Stimulated activated CD4-positive, alpha-beta T cell treated with anti-CD3 and anti-CD28 coated beads, TNF-alpha, amount 100 ng/mL, for 48 hours (primary cell): ENCODE measurements around the gene MEGF8.

Experiments
- DNase-seq, 3 donors: peaks; one replicate each; pipeline ENCODE4 v3.0.0-alpha.2; 2020; ENCODE audit warnings: low read depth in 3 of 3

MEGF8 gene

GRCh38 chr19:42287017-42287826 lies 38.2 kb upstream of the MEGF8 start:
- DNase-seq: no peak

DNA sequence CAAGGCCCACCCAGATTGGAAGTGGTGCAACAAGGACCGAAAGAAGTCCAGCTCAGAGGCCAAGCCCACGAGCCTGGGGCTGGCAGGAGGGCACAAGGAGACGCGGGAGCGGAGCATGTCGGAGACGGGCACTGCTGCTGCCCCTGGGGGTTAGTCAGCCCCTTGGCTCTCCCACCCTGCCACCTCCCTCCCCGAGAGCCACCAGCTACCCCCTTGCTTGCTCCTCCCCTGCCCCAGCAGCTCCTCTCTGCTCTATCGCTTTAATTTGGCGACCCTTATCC lies 37.7 kb upstream of the MEGF8 start:
- DNase-seq: no peak

- DNase-seq: no peak
Measured at GRCh38 chr19:42288387-42288786, 37.0 kb upstream of the MEGF8 start.

DNA sequence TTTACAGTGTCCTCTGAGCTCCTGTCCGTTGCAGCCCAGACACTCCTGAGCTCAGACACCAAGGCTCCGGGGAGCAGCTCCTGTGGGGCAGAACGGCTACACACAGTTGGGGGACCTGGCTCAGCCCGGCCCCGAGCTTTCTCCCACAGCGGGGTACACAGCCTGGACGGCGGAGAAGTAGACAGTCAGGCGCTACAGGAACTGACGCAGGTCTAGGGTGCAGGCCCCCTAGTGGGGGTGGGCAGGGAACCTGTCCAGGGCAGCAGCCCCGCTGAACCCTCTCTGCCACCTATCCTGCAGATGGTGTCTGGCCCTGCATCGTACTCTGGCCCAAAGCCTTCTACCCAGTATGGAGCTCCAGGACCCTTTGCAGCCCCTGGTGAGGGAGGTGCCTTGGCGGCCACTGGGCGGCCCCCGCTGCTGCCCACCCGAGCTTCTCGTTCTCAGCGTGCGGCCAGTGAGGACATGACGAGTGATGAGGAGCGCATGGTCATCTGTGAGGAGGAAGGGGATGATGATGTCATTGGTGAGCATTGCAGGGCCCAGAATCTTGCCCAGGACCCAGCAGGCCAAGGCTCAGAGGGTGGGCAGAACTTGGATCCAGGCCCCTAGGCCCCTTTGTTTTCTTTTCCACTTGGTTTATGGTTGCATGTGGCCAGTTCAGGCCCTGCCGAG lies 36.4 kb upstream of the MEGF8 start:
- DNase-seq: no peak

DNA sequence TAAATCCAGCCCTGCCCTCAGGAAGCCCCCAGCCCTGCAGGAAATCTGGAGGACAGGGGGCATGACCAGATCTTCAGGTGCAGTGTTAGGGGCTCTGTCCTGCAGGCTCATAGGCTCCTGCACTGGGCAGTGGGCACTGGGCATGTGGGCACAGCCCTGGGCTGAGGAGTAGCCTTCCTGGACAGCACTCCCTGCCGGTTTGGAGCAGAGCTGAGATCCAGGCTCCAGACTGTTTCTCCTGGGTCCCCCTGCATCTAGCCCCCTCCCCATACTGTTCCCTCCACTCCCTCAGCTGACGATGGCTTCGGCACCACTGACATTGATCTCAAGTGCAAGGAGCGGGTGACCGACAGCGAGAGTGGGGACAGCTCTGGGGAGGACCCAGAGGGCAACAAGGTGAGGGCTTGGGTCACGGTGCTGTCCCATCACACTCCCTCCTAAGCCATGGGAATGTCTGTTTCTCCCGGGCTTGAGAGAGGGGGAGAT lies 35.8 kb upstream of the MEGF8 start:
- DNase-seq: no peak

GRCh38 chr19:42290136-42290522 lies 35.3 kb upstream of the MEGF8 start:
- no peak for DNase-seq

GRCh38 chr19:42290523-42291434 lies 34.7 kb upstream of the MEGF8 start:
- DNase-seq: no peak

DNA sequence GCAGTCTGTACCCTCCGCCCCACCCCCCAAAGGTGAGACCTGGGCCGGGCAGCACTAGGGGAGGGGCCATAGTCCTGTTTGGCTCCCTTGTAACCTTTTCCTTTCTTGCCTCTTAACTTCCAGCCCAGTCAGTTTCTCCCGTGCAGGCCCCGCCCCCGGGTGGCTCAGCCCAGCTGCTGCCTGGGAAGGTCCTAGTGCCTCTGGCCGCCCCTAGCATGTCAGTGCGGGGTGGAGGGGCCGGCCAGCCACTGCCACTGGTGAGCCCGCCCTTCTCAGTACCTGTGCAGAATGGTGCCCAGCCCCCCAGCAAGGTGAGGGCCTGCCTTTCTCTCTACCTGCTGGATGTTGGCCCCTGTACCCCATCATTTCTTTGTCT lies 34.0 kb upstream of the MEGF8 start:
- no peak for DNase-seq

DNA sequence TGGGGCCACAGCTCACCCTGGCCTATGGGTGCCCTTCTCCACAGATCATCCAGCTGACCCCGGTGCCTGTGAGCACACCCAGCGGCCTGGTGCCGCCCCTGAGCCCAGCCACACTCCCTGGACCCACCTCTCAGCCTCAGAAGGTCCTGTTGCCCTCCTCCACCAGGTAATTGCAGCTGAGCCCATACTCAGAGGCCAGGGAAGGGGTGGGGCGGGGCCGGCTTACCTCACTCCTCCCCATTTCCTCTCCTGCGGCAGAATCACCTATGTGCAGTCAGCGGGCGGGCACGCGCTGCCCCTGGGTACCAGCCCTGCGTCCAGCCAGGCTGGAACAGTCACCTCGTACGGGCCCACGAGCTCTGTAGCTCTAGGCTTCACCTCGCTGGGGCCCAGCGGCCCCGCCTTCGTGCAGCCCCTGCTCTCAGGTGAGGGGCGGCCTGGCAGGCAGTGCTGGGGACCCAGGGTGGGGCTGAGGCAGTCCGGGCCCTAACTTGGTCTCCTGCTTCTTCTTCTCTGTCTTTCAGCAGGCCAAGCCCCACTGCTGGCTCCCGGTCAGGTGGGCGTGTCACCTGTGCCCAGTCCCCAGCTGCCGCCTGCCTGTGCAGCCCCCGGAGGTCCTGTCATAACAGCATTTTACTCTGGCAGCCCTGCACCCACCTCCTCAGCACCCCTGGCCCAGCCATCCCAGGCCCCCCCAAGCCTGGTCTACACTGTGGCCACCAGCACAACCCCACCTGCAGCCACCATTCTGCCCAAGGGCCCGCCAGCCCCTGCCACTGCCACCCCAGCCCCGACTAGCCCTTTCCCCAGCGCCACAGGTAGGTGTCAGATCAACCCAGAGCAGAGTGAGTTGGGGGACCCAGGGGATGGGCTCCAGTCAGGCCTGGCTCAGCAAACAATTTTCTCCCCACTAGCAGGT lies 33.1 kb upstream of the MEGF8 start:
- DNase-seq: no peak

DNA sequence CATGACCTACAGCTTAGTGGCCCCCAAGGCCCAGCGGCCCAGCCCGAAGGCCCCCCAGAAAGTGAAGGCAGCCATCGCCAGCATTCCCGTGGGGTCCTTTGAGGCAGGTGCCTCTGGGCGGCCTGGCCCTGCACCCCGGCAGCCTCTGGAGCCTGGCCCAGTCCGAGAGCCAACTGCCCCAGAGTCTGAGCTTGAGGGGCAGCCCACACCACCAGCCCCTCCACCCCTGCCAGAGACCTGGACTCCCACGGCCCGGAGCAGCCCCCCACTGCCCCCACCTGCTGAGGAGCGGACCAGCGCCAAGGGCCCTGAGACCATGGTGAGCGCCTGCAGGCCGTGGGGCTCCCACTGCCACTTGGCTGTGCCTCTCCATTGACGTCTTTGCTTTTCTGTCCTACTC lies 32.5 kb upstream of the MEGF8 start:
- DNase-seq: no peak

DNA sequence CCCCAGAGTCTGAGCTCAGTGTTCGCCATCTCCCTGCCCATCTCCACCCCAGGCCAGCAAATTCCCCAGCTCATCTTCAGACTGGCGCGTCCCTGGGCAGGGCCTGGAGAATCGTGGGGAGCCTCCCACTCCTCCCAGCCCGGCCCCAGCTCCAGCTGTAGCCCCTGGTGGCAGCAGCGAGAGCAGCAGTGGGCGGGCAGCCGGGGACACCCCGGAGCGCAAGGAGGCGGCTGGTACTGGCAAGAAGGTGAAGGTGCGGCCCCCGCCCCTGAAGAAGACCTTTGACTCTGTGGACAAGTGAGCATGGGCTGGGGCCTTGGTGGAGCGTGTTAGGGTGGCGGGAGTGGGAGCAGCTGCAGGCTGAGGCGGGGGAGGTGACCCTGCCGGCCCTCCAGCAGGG lies 31.9 kb upstream of the MEGF8 start:
- DNase-seq: no peak

DNA sequence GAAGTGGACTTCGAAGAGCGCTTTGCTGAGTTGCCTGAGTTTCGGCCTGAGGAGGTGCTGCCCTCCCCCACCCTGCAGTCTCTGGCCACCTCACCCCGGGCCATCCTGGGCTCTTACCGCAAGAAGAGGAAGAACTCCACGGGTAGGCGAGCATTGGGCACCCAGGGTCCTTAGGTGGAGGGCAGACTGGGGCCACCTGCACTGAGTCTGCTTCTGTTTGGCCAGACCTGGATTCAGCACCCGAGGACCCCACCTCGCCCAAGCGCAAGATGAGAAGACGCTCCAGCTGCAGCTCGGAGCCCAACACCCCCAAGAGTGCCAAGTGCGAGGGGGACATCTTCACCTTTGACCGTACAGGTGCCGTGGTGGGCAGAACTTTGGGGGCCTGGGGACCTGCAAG lies 31.5 kb upstream of the MEGF8 start:
- DNase-seq: no peak

GRCh38 chr19:42294471-42295137 lies 30.8 kb upstream of the MEGF8 start:
- no peak for DNase-seq

DNA sequence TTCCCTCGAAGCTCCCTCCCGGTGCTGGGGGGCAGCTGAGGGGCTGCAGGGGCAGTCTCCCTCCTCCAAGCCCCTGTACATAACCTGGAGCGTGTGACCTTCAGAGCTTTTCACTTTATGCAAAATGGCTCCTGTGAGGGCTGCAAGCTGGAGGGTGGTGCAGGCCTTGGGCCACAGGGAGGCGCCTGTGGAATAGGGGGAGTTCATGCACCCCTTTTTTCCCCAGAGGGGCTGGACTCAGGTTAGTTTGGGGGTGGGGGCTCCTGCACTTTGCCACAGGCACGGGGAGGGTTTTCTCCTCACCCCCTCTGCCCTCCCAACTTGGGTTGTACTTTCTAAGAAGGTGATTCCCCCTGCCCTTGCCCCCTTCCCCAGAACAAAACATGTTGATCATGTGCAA lies 30.1 kb upstream of the MEGF8 start:
- DNase-seq: no peak

DNA sequence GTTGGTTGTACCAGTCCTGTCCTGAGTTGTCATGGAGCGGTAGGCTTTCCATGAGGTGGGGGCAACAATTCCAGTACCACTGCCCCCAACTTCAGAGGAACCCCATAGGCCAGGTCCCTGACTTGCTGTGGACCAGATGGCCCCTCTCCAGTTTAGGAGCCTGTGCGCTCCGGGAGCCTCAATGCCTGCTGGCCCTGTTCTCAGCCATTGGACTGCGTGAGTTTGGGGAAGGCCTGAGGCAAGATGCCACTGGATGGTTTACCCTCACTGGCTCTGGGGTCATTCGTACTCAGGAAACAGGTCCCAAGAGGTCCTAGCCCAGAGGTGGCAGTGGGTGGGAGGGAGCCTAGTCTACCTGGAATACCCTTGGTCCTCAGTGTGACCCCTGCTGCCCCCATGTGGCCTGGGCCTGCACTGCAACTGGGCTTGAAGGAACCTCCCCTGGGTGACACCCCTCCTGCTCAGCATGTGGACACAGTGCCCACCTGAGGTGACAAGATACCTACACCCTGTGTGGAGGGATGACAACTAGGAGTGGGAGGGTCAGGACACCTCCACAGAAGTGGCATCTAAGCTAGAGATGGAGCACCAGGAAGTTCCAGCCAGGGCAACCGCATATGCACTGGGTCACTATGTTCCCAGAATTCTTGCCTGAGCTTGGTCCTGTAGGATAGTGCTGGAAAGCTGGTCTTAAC lies 29.5 kb upstream of the MEGF8 start:
- peak; percentile 74 to 82 (median 81) for DNase-seq

DNA sequence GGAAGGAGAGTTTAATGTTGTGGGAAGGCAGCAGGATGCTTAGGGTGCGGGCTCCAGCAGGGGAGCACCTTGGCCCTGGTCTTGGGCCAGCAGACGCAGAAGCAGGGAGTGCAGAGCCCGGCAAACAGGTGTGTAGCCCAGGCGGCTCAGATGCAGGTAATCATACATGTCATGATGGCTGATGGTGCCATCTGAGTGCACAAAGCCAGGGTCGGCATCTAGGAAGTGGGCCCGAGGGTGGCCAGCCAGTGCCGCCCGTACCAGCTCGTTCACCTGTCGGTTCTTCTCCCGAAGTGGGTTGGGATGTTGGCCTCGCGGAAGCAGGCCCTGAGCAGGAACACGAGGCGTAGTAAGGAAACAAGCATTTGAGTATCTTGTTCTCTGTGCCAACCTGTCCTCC lies 28.4 kb upstream of the MEGF8 start:
- no peak for DNase-seq

GRCh38 chr19:42301646-42302203 lies 23.7 kb upstream of the MEGF8 start, which contains the start of gene PRR19:
Gene PRR19, plus strand, starts transcription at chr19:42302132. Its CDS starts 7,453 bp downstream, at chr19:42309585.
- no peak for DNase-seq

DNA sequence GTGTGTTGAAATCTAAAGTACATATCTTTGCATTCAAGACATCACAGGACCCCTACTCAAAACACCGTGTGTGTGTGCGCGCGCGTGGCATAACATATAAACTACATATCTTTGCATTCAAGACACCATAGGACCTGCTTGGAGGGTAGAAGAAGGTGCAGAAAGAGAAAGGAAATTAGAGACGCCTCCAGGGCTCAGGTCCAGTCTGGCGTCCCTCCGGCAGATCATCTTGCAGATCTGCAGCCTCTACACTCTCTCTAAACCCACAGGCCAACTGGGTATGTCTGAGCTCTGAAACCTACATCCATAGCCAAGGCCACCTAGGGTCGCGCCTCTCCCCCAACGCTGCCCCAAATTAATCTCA lies 22.4 kb upstream of the MEGF8 start:
- no peak for DNase-seq

- DNase-seq: no peak
Measured at GRCh38 chr19:42303876-42304275, 21.6 kb upstream of the MEGF8 start.

DNA sequence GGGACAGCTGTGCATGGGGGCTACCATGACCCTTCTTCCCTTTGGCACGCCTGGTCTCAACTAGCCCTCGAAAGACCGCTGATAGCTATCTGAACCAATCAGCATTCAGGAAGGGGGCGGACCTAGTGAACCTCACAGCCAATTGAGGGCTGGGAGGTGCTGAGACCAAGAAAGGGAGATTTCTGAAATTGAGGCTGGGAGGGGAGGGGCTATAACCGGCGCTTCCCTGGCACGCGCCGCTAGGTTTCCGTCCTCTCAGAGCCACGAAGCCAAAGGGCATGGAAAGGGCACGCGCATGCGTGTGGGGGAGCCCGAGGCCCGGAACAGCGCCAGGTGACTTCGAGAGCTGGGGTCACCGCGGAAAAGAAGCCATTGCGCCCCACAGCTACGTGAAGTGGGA lies 18.8 kb upstream of the MEGF8 start:
- DNase-seq: no peak
